ENCODE data around the gene SNHG17. TPM values are rescaled to one million over a fixed set of nuclear protein-coding genes. Genes with fewer than 3 reads are reported as not detected.
"Not testable (repeated sequence)": the region's sequence is repeated elsewhere in the genome, so short reads cannot be mapped to it uniquely, and the experiment has no call there.

Gene SNHG17
- polyA plus RNA-seq, 3 donors = 26.7 to 64.9 (median 28.8) TPM

DNA sequence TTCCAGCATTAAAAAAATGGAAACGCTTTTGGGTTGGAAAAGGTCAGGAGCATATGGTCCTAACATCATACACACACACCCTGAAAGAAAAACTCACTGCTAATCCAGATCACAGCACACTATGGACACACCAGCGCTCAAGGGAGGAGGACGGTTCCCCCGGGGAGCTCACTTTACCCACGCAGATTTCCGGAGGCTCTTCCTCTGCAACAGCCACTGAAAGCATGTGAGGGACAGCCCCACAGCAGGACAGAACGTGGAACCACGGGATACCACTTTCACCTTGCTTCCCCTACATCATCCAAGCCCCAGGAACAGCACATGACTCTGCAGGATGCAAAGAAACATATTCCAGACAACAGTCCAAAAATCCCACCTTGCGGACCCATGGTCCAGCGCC is 13.2 kb downstream of the SNHG17 start:
- no peak for DNase-seq (ENCODE audit: low read depth in 3 of 3, low spot score in 2 of 3)

DNA sequence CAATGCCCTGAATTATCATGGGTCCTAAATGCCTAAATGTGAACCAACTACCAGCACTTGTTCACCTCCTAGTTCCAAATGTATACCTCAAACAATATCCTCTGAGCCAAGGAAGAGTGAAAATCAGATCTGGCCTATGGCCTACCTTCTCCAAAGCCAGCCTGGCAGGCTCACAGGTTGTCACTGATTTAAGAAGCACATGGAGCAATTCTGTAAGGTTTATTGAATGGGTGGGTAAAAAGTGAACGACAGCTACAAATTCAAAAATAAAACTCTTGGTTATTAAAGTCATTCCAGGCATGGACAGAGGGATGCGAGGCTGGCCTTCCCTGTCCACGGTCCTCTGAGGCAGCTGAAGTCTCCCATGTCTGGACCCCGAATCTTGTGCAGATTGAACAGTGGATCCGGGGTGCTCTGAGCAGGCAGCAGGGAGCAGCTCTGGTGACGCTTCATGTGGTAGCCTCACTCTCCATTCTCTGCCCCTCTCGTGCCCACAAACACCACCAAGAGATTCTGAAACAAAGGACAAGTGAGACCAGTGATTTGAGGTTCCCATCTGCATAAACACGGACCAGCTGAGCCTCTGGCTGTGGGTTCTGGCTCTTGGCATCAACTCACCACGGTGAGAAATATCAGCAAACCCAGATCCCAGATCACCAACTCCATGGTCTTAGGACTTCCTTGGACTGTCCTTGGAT is 14.6 kb downstream of the SNHG17 start:
- no peak for DNase-seq (ENCODE audit: low read depth in 3 of 3, low spot score in 2 of 3)

DNA sequence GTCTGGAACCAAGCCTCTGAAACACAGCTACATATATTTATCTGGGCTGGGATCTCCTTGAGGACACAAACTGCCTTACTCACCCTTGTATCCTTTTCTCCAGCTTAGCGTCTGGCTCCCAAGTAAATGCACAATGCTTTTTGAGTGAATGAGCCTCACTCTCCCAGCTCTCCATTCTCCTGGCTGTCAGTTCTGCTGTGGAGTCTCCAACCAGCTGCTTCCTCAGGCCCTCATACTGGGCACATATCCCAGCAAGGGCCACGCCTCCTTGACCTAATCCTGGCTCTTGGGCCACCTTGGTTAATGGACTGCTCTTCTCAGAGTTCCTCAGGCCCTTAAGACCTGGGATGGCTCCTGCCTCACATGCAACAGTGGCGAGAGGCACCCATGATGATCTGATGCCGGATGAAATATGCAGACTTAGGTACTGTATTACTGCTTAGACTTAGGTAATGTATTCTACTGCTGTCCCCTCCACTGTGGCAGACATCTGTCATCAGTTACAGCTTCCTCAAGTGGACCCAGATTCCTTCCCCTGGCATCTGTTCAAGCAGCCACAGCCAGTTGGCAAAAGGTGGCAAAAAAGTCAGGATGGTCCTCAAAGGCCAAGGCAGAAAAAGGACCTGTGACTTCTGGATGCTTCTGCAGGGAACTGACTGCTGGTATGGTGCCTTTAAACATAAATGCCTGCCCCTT is 16.5 kb downstream of the SNHG17 start:
- no peak for DNase-seq (ENCODE audit: low read depth in 3 of 3, low spot score in 2 of 3)

DNA sequence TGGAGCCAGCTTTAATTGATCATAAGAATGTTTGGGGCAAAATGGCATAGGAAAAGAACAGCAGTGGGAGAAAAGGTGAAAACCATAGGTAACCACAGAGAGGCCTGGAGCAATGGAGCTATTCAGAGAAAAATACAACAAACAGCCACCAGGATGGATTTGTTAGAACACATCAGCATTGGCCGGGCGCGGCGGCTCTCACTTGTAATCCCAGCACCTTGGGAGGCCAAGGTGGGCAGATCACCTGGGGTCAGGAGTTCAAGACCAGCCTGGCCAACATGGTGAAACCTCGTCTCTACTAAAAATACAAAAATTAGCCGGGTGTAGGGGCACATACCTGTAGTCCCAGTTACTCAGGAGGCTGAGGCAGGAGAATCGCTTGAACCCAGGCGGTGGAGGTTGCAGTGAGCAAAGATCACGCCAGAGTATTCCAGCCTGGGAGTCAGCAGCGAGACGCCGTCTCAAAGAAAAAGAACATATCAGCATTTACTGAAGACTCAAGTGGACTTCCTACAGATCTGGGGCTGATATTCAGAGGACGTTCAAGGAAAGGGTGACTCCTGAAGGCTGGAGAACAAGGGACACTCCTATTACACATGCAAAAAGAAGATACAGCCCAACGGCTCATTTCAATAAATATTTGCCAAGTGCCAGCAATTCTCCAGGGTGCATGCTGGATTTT is 20.2 kb downstream of the SNHG17 start:
- DNase-seq (ENCODE audit: low read depth in 3 of 3, low spot score in 2 of 3) = no peak

DNA sequence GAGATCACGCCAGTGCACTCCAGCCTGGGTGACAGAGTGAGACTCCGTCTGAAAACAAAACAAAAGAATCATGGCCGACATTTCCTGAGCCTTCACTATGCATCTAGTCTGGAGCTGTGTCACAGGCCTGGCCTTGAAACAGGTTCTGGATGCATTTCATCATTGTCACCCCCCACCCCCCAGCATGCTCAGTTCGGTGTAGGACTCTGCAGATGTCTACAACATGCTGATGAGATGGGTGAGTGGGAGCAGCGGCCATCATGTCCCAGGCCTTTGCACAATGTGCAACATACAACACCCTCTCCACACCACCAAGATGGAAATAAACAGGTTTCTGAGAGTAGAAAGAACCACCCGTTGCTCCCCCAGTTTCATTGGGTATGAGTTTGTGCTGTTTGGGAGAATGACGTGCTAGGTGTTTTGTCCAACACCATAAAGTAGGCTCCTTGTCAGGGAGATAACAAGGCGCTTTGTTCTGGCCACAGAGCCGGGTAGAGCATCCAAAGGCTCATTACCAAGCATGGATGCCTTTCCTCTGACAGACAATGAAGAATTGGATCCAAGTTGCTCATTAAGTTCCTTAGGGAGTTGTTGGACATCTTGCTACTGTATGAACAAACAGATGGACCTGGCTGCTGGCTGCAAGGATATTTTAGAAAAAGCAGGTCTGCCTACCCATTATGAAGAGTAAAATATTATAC is 22.1 kb downstream of the SNHG17 start:
- DNase-seq (ENCODE audit: low read depth in 3 of 3, low spot score in 2 of 3) = no peak

DNA sequence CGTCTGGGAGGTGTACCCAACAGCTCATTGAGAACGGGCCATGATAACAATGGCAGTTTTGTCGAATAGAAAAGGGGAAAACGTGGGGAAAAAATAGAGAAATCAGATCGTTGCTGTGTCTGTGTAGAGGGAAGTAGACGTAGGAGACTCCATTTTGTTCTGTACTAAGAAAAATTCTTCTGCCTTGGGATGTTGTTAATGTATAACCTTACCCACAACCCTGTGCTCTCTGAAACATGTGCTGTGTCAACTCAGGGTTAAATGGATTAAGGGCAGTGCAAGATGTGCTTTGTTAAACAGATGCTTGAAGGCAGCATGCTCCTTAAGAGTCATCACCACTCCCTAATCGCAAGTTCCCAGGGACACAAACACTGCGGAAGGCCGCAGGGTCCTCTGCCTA is 27.3 kb downstream of the SNHG17 start:
- not testable (repeated sequence) for DNase-seq (ENCODE audit: low read depth in 3 of 3, low spot score in 2 of 3)

DNA sequence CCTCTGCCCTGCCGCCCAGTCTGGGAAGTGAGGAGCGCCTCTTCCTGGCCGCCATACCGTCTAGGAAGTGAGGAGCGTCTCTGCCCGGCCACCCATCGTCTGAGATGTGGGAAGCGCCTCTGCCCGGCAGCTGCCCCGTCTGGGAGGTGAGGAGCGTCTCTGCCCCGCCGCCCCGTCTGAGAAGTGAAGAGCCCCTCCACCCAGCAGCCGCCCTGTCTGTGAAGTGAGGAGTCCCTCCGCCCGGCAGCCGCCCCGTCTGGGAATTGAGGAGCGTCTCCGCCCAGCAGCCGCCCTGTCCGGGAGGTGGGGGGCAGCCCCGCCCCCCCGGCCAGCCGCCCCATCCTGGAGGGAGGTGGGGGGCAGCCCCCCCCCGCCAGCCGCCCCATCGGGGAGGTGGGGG is 27.8 kb downstream of the SNHG17 start:
- no peak for DNase-seq (ENCODE audit: low read depth in 3 of 3, low spot score in 2 of 3)

DNA sequence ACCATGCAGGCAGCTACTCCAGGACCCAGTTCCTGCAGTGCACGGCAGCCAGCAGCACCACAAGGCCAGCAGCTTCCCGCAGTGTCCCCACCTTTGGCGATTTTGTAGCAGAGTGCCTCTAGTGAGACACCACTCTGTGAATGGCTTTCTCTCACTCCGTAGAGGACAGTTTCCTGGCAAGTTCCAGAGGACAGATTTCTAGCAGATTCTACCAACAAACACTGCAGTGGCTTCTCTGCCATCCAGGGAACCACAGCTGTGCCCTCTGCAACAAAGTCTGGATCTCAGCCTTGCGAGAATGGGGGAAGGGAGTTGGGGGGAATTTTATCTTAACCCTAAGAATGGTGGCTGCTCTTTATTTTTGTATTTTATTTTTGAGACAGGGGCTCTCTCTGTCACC is 28.7 kb downstream of the SNHG17 start:
- no peak for DNase-seq (ENCODE audit: low read depth in 3 of 3, low spot score in 2 of 3)

DNA sequence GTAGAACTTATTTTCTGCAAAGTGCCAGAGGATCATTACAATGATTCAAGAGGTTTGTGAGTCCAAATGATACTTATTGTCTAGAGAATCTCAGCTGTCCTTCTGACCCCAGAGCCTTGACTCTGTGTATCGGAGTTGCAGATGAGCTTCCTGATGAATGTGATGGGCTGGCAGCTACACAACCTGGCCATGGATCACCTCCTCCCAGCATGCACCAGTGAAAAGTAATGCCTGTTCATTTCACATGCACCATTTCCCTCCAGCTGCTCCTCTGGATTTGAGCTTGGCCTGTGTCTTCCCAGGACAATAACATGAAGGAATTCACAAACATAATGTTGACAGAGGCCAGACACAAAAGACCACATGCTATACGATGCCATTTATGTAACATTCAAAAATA is 30.0 kb downstream of the SNHG17 start:
- DNase-seq (ENCODE audit: low read depth in 3 of 3, low spot score in 2 of 3) = no peak

DNA sequence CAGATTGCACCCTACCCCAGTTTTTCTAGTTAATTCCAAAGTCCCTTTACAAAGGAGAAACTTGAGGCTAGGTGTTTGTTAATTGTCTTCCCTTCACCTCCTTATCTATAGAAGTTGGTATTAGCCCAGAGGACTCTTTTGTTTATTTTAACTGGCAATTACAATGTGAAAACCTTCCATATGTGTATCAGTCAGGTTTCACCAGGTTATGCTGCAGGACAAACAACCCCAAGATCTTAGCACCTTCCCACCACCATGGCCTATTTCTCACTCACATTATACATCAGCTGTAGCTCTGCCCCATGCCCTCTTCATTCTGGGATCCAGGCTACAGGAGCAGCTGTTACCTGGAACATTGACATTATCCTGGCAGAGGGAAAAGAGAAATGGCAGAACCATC is 31.1 kb downstream of the SNHG17 start:
- DNase-seq (ENCODE audit: low read depth in 3 of 3, low spot score in 2 of 3) = no peak

DNA sequence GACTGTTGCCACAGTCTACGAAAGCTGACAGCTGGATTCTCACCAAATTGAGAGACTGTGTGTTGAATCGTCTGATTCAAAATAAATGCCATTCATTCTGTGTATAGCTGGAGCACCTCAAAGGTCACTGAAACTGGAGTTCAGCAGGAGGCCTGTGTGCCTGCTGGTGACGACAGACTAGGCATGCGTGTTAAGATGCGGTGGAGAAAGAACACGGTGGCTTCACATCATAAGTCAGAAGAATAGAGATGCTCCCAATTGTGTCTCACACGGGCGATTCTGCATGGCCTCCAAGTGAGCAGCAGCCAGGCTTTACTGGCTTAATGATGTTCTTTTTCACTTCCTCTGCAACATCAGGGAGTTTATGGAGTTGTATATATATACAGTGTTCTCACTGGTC is 32.3 kb downstream of the SNHG17 start:
- DNase-seq (ENCODE audit: low read depth in 3 of 3, low spot score in 2 of 3) = no peak

DNA sequence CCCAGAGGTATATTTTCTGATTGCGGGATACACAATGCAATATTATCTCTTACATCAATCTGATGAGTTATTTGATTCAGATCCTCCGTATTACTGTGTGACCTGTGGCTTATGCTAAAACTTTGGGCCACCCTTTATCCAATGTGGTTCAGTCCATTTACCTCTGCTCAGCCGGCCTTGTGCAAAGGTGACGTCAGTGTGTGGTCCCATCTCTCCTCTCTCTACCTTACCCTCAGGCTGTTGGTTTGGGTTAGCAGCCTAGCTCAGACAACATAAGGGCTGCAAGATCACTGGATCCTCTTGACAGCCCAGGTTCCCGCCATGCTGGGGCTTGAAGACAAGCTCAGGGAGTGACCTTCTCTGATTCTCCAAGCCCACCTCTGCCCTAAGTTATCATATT is 33.0 kb downstream of the SNHG17 start:
- no peak for DNase-seq (ENCODE audit: low read depth in 3 of 3, low spot score in 2 of 3)

DNA sequence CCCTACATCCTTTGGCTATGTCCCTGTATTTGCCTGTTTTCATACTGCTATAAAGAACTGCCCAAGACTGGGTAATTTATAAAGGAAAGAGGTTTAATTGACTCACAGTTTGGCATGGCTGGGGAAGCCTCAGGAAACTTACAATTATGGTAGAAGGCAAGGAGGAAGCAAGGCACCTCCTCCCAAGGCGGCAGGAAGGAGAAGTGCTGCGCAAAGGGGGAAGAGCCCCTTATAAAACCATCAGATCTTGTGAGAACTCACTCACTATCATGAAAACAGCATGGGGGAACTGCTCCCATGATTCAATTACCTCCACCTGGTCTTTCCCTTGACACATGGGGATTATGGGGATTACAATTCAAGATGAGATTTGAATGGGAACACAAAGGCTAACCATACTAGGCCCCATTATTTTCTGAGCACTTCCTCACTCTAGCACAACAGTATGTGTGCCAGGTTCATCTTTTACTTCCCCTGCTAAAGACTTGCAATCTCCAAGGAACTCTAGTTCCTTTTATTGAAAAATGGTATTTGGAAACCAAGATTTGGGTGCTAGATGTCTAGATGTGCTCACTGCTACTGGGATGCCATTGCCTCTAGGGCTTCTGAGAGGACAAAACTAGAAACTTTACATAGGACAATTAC is 39.3 kb downstream of the SNHG17 start:
- DNase-seq (ENCODE audit: low read depth in 3 of 3, low spot score in 2 of 3) = not testable (repeated sequence)

DNA sequence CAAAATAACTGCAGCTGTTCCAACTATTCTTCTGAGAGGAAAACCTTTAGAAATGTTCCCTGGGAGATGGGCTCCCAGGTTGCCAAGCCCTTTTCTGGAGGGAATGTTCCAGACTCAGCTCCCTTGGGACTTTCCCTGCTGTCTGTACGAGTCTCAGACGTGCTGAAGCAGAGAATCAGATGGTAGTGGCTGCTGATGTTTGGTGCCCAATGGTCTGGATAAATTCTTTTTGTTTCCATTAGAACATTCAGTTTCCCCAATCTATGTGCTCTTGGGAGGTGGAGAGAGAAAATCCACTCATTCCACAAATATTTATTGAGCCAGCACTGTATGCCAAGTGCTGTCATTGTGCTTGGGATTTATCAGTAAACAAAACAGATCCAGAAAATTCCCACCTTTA is 40.0 kb downstream of the SNHG17 start:
- no peak for DNase-seq (ENCODE audit: low read depth in 3 of 3, low spot score in 2 of 3)

DNA sequence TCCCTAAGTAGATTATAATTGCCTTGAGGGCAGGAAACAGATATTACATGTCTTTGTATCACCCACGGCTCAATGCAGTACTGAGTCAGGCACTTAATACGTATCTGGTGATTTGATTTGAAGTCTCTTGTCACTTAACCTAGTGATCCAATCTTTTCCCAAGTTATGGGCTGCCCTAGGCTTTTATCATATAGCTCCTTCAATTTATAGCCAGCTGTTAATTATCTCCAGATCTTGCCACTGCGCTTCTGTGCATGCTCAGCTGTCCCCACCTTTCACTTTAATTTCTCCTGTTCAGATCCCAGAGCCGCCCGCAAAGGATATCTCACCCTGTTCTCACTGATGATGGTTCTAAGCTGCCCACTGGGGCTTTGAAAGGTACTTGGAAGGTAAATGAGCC is 41.9 kb downstream of the SNHG17 start:
- DNase-seq (ENCODE audit: low read depth in 3 of 3, low spot score in 2 of 3) = no peak

DNA sequence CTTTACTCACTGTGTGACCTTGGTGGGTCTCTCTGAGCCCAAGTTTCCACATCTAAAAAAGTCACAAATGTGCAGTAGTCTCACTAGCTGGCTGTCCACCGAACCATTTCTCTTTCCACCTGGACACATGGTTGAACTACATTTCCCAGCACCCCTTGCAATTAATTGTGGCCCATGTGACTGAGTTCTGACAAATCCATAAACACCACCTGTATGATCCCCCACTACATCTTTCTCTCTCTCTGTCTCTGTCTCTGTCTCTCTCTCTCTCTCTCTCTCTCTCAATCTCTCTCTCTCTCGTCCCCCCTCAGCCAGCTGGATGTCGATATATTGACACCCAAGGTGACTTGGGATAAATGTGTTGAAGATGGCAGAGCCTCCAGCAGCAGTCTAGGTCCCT is 42.8 kb downstream of the SNHG17 start:
- no peak for DNase-seq (ENCODE audit: low read depth in 3 of 3, low spot score in 2 of 3)

DNA sequence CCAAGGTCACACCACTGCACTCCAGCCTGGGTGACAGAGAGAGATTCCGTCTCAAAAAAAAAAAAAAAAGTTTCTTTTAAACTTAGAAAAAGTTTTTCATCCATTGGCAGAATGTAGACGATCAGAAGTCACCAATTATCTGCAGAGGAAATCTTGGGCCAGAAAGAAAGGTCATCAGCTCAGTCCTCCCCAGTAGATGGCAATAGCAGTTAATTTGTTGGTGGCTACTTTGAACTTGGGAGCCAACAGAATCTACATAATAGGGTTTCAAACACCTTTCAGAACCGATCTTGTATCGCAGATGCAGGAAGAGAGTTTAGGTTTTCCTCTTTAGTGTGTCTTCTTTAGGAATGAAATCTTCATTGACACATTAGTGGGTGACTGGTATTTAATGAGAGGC is 47.2 kb downstream of the SNHG17 start:
- DNase-seq (ENCODE audit: low read depth in 3 of 3, low spot score in 2 of 3) = no peak

DNA sequence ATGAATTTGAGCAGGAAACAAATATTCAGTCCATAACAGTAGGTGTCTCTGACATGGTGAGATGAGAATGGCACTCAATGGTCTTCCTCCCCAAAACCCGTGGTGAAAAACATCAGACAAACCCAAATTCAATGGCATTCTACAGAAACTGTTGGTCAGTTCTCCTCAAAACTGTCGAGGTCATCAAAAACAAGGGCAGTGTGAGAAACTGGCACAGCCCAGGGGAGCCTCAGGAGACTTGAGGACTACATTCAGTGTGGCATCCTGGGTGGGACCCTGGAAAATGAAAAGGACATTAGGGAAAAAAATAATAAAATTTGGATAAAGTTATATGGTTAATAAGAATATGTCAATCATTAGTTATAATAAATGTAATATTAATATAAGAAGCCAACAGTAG is 48.3 kb downstream of the SNHG17 start:
- DNase-seq (ENCODE audit: low read depth in 3 of 3, low spot score in 2 of 3) = no peak

DNA sequence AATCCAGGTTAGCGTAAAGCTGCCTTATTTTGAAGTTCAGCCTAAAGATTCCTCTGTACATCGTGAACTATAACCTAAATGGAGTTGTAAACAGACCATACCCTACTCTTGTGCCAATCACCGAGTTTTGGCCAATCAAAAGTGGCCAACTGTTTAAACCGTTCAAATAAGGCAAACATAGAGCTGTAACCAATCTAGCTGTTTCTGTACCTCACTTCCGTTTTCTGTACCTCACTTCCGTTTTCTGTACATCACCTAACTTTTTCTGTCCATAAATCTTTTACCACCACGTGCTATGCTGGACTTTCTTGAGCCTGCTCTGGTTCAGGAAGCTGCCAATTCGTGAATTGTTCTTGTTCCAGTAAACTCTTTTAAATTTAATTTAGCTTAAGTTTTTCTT is 49.1 kb downstream of the SNHG17 start:
- DNase-seq (ENCODE audit: low read depth in 3 of 3, low spot score in 2 of 3) = no peak

DNA sequence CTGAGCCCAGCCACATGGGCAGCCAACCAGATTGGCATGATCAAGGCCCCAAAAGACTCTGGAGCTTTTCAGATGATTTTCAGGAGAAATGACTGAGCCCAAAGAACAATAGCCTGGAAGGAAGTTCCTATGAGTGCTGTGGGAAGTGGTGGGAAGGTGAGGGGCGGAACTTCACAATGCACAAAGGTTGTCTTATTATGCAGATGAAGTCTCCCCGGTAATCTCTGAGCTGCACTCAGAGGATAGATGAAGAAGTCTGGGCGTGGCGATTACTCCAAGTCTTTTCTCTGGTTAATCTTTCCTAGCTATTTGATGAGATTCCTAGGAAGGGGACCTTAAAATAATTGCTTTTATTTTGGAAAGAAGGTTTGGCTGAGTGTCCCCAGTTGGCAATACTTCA is 52.0 kb downstream of the SNHG17 start:
- no peak for DNase-seq (ENCODE audit: low read depth in 3 of 3, low spot score in 2 of 3)

DNA sequence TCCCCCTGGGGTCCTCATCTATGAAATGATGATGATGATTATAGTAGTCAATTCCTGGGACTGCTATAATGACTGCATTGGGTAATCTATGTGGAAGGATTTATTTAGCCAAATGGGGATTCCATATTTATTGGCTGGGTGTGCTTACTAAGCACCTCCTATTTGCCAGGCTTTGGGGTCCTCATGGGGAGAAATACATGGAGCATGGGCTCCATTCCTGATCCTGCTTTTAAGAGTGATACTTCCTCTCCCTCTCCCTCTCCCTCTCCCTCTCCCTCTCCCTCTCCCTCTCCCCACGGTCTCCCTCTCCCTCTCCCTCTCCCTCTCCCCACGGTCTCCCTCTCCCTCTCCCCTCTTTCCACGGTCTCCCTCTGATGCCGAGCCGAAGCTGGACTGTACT is 57.3 kb downstream of the SNHG17 start:
- not testable (repeated sequence) for DNase-seq (ENCODE audit: low read depth in 3 of 3, low spot score in 2 of 3)
